Astrocyte (in vitro differentiated cells and primary cell): ENCODE data around the gene BAG3. TPM values are rescaled to one million over a fixed set of nuclear protein-coding genes. Genes with fewer than 3 reads are reported as not detected.

Experiments
- DNase-seq: peaks from one replicate; pipeline ENCODE4 v3.0.0-alpha.2; 2010; ENCODE audit warnings: low read depth
- FAIRE-seq: peaks from 2 replicates; lab custom pipeline; 2011; peaks lifted over from hg19 to GRCh38; lab: Jason Lieb, UNC
- H2AFZ ChIP-seq: 2 replicates; pipeline ENCODE4 v1.6.0; 2012; ENCODE audit warnings: low read depth, low read length, inconsistent platforms
- H3K27ac ChIP-seq: 2 replicates; pipeline ENCODE4 v1.5.1; 2011; ENCODE audit warnings: low read depth, low read length, inconsistent platforms
- H3K27me3 ChIP-seq: 2 replicates; pipeline ENCODE4 v1.6.0; 2011; ENCODE audit warnings: low read length, inconsistent platforms; ENCODE audit not compliant: insufficient read depth
- H3K36me3 ChIP-seq: 2 replicates; pipeline ENCODE4 v1.5.1; 2011; ENCODE audit warnings: low read length, inconsistent platforms; ENCODE audit not compliant: insufficient read depth
- H3K4me1 ChIP-seq: 2 replicates; pipeline ENCODE4 v1.5.1; 2011; ENCODE audit warnings: low read length, inconsistent platforms; ENCODE audit not compliant: insufficient read depth
- H3K4me2 ChIP-seq: 2 replicates; pipeline ENCODE4 v1.6.0; 2012; ENCODE audit warnings: low read length, inconsistent platforms
- H3K4me3 ChIP-seq: 2 replicates; pipeline ENCODE4 v1.5.1; 2011; ENCODE audit warnings: low read depth, mild to moderate bottlenecking, low read length, inconsistent platforms; ENCODE audit not compliant: insufficient read depth
- H3K79me2 ChIP-seq: 2 replicates; pipeline ENCODE4 v1.6.0; 2012; ENCODE audit warnings: mild to moderate bottlenecking, low read length, inconsistent platforms; ENCODE audit not compliant: insufficient read depth
- H3K9ac ChIP-seq: 2 replicates; pipeline ENCODE4 v1.6.0; 2012; ENCODE audit warnings: mild to moderate bottlenecking, low read length, inconsistent platforms
- H3K9me3 ChIP-seq: 2 replicates; pipeline ENCODE4 v1.5.1; 2012; ENCODE audit warnings: low read depth, mild to moderate bottlenecking, low read length, inconsistent platforms; ENCODE audit not compliant: insufficient read depth
- H4K20me1 ChIP-seq: 2 replicates; pipeline ENCODE4 v1.6.0; 2012; ENCODE audit warnings: low read length, inconsistent platforms; ENCODE audit not compliant: insufficient read depth
- H3K27ac Mint-ChIP-seq: one replicate; pipeline ENCODE4 v1.8.0; 2021; ENCODE audit warnings: mild to moderate bottlenecking, mixed read lengths; ENCODE audit not compliant: unreplicated experiment
- H3K27me3 Mint-ChIP-seq: one replicate; pipeline ENCODE4 v1.8.0; 2021; ENCODE audit warnings: low read depth, mixed read lengths; ENCODE audit not compliant: unreplicated experiment
- H3K36me3 Mint-ChIP-seq: one replicate; pipeline ENCODE4 v1.8.0; 2021; ENCODE audit warnings: low read depth, mixed read lengths; ENCODE audit not compliant: unreplicated experiment
- H3K4me1 Mint-ChIP-seq: one replicate; pipeline ENCODE4 v1.8.0; 2021; ENCODE audit warnings: low read depth, mixed read lengths; ENCODE audit not compliant: unreplicated experiment
- H3K4me3 Mint-ChIP-seq: one replicate; pipeline ENCODE4 v1.8.0; 2021; ENCODE audit warnings: mild to moderate bottlenecking, moderate library complexity, mixed read lengths; ENCODE audit not compliant: unreplicated experiment
- H3K9me3 Mint-ChIP-seq: one replicate; pipeline ENCODE4 v1.8.0; 2021; ENCODE audit warnings: mild to moderate bottlenecking, mixed read lengths; ENCODE audit not compliant: unreplicated experiment
- EZH2 ChIP-seq: IDR thresholded peaks from 2 replicates; pipeline ENCODE4 v1.6.1; 2012; ENCODE audit warnings: mild to moderate bottlenecking, low read length, inconsistent platforms; ENCODE audit not compliant: insufficient read depth
- total RNA-seq: library from RNA; stranded (reverse); gene quantifications from 2 replicates; pipeline ENCODE4 v1.2.1, GENCODE V29; 2021
- TF ChIP-seq, protein P1 (sequence below): IDR thresholded peaks from 2 replicates; pipeline ENCODE4 v1.5.1; 2011; ENCODE audit warnings: low read depth, mild to moderate bottlenecking, inconsistent platforms, low read length, moderate library complexity; ENCODE audit not compliant: insufficient read depth

BAG3 gene
- total RNA-seq, 1 donor from 2014 or later = 71.6 TPM

DNA sequence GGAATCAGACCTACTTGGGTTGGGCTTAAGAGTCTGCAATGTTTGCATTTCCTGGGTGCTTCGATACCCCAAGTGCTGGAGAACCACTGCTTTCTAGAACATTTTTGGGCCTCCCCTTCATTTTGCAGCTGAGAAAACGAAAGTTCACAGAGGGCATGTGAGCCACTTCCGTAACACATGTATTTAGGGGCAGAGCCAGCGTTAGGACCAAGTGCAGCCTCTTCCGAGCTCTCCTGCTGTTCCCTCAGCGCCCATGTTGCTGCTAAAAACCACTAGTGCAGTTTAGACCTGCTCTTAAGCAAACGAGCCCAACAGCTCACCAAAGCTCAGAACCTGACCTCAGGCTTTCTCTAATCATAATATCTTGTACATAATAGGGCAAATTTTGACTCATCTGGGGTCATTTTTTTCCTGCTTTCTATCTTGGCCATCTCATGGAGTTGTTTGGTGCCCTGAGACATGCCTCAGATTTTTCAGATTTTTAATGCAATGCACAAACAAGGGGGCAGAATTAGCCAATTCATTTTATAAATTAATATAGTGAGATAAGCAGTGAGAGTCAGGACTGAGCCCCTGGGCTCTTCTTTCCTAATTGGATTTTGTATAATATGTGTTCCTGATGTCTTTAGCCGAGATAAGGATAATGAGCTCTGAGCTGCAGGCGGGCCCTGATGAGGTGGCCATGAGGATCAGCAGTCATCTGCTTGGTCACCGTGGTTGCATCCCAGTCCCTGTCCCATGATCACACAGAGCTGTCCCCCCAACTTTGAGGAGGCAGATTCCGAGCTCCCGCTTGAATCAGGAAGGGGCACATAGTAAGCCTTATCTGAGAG is 12.9 kb downstream of the BAG3 start:
- H3K4me1 Mint-ChIP-seq = peaks cover 55% of the 10 kb centered on the region
- Histone ChIP-seq H3K9me3 (no peaks in the 10 kb centered on the region), H4K20me1 (peaks cover 91% of the 10 kb centered on the region)

DNA sequence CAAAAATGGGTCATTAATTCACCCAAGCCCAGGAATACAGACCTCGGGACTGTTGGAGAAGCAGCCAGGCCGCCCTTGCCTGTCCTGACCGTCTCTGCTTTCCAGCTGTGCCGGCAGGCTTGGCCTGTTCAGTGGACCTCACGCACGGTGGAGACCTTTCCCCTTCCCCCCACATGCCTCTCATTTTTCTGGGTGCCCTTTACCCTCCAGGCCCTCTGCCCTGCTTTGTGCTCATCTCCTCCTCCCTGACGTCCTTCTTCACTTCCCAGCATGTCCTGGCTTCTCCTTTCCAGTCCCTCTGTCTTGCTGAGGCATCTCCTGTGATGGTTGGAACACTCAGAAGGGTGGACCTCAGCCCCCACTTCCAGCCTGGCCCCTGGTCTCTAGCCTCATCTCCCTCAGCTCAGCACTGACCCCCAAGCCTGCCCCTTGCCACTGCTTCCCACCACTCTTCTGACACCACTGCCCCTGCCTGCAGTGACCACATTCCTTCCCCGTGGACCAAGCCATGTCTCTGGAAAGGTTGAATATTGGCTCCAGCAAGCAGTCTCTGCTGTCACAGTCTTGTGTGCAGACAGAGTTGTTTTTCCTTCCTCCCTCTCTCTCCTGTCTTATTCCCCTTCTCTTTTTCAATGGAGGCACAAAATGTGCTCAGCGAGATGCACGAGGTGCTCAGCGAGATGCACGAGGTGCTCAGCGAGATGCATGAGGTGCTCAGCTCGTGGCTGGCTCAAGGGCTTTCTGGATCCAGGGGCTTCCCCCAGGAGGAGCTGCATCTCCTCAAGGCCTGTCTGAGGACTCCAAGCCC is 14.9 kb downstream of the BAG3 start:
- H3K27me3 Mint-ChIP-seq = no peaks in the 10 kb centered on the region
- Histone ChIP-seq H3K9me3 (no peaks in the 10 kb centered on the region), H4K20me1 (peaks cover 91% of the 10 kb centered on the region), H3K4me2 (peak overlapping the region; percentile 47), H3K36me3 (peaks cover 9% of the 10 kb centered on the region), H3K9ac (no peak overlapping the region), H2AFZ (no peak overlapping the region), H3K27me3 (no peaks in the 10 kb centered on the region), H3K79me2 (peaks cover 90% of the 10 kb centered on the region), H3K4me1 (peaks cover 57% of the 10 kb centered on the region), H3K4me3 (no peak overlapping the region), H3K27ac (peak overlapping the region; percentile 36)
- H3K36me3 Mint-ChIP-seq = peaks cover 14% of the 10 kb centered on the region
- peak overlapping the region; percentile 34 for H3K4me3 Mint-ChIP-seq
- FAIRE-seq (no peak), DNase-seq (no peak)
- TF ChIP-seq, protein P1, sequence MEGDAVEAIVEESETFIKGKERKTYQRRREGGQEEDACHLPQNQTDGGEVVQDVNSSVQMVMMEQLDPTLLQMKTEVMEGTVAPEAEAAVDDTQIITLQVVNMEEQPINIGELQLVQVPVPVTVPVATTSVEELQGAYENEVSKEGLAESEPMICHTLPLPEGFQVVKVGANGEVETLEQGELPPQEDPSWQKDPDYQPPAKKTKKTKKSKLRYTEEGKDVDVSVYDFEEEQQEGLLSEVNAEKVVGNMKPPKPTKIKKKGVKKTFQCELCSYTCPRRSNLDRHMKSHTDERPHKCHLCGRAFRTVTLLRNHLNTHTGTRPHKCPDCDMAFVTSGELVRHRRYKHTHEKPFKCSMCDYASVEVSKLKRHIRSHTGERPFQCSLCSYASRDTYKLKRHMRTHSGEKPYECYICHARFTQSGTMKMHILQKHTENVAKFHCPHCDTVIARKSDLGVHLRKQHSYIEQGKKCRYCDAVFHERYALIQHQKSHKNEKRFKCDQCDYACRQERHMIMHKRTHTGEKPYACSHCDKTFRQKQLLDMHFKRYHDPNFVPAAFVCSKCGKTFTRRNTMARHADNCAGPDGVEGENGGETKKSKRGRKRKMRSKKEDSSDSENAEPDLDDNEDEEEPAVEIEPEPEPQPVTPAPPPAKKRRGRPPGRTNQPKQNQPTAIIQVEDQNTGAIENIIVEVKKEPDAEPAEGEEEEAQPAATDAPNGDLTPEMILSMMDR = no peak
- TF ChIP-seq EZH2 = no peak
- no peaks in the 10 kb centered on the region for H3K9me3 Mint-ChIP-seq
- H3K27ac Mint-ChIP-seq = peak overlapping the region; percentile 9
- H3K4me1 Mint-ChIP-seq = peaks cover 56% of the 10 kb centered on the region

More for the DNA sequence above, 12.9 kb downstream of the BAG3 start:
- no peak overlapping the region for H2AFZ ChIP-seq
- H3K27me3 ChIP-seq = no peaks in the 10 kb centered on the region
- peaks cover 57% of the 10 kb centered on the region for H3K4me1 ChIP-seq
- no peak for FAIRE-seq
- H3K4me3 ChIP-seq = no peak overlapping the region
- Mint-ChIP-seq H3K36me3 (peaks cover 12% of the 10 kb centered on the region), H3K9me3 (no peaks in the 10 kb centered on the region), H3K4me3 (no peak overlapping the region), H3K27me3 (no peaks in the 10 kb centered on the region), H3K27ac (no peak overlapping the region)
- H3K9ac ChIP-seq = no peak overlapping the region
- peak overlapping the region; percentile 45 for H3K4me2 ChIP-seq
- no peak overlapping the region for H3K27ac ChIP-seq
- H3K36me3 ChIP-seq = no peaks in the 10 kb centered on the region
- TF ChIP-seq EZH2 = no peak
- TF ChIP-seq, protein P1 = no peak
- peaks cover 93% of the 10 kb centered on the region for H3K79me2 ChIP-seq
- DNase-seq = no peak
